ENCODE results near the gene SOX6. TPM values are rescaled to one million over a fixed set of nuclear protein-coding genes. Genes with fewer than 3 reads are reported as not detected.
"Not testable (repeated sequence)": the region's sequence is repeated elsewhere in the genome, so short reads cannot be mapped to it uniquely, and the experiment has no call there.

The SOX6 gene
- total RNA-seq, 1 experiment from 2014 or later = 18.4 TPM

DNA sequence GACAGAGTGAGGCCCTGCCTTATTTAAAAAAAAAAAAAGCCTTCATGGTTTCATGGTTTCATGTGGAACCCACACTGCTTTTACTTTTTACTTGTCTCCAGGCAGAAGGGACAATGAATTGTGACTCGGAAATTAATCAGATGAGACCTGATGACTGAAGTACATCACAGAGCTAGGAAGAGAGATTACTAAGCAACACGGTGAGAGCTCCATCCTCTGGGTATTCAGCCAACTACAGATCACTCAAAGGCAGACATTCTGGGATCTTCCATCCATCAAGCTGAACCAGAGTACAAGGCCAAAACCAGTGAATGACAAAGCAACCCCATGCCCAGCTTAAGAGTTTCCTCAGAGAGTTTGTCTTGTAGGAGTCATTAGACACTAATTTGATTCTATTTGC lies 433.2 kb downstream of the SOX6 start:
- no peaks in the 10 kb centered on the region for H3K9me3 Mint-ChIP-seq (ENCODE audit: low read depth, unreplicated experiment)
- BruUV-seq (replicated peaks) = no TSS peak
- CTCF ChIA-PET = interaction anchor here (0.7 kb wide), 1 partner anchor 25 kb away, joined by 6 read pairs; no protein-coding TSS in a partner anchor
- no peak for DNase-seq
- H3K27ac Mint-ChIP-seq (ENCODE audit: unreplicated experiment) = no peak overlapping the region
- TF ChIP-seq, protein P1, sequence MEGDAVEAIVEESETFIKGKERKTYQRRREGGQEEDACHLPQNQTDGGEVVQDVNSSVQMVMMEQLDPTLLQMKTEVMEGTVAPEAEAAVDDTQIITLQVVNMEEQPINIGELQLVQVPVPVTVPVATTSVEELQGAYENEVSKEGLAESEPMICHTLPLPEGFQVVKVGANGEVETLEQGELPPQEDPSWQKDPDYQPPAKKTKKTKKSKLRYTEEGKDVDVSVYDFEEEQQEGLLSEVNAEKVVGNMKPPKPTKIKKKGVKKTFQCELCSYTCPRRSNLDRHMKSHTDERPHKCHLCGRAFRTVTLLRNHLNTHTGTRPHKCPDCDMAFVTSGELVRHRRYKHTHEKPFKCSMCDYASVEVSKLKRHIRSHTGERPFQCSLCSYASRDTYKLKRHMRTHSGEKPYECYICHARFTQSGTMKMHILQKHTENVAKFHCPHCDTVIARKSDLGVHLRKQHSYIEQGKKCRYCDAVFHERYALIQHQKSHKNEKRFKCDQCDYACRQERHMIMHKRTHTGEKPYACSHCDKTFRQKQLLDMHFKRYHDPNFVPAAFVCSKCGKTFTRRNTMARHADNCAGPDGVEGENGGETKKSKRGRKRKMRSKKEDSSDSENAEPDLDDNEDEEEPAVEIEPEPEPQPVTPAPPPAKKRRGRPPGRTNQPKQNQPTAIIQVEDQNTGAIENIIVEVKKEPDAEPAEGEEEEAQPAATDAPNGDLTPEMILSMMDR (IDR thresholded peaks at IDR 0.05; ENCODE audit: unreplicated experiment) = no peak
- intact Hi-C loops (cut with micrococcal nuclease; ENCODE audit: unreplicated experiment) = no loop called here
- no peaks in the 10 kb centered on the region for H3K36me3 Mint-ChIP-seq (ENCODE audit: insufficient read depth, unreplicated experiment)
- no peaks in the 10 kb centered on the region for H3K27me3 Mint-ChIP-seq (ENCODE audit: unreplicated experiment)
- H3K4me3 Mint-ChIP-seq (ENCODE audit: low read depth, unreplicated experiment) = no peak overlapping the region
- peaks cover 7% of the 10 kb centered on the region for H3K4me1 Mint-ChIP-seq (ENCODE audit: low read depth, unreplicated experiment)

DNA sequence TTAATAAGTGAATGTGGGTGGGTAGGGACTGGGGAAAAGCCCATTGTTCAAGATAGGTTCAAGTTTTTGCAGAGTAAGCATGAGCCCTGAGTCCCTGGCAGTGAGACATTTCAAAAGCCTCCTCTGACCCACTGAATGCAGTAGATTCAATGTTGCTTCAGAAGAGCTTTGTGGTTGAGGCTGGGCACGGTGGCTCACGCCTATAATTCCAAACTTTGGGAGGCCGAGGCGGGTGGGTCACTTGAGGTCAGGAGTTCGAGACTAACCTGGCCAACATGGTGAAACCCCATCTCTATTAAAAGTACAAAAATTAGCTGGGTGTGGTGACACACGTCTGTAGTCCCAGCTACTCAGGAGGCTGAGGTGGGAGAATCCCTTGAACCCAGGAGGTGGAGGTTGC lies 433.6 kb downstream of the SOX6 start:
- H3K27ac Mint-ChIP-seq (ENCODE audit: unreplicated experiment); intact Hi-C loops (cut with micrococcal nuclease; ENCODE audit: unreplicated experiment); DNase-seq; H3K9me3 Mint-ChIP-seq (ENCODE audit: low read depth, unreplicated experiment); H3K4me1 Mint-ChIP-seq (ENCODE audit: low read depth, unreplicated experiment); BruUV-seq (replicated peaks); H3K36me3 Mint-ChIP-seq (ENCODE audit: insufficient read depth, unreplicated experiment); H3K27me3 Mint-ChIP-seq (ENCODE audit: unreplicated experiment); H3K4me3 Mint-ChIP-seq (ENCODE audit: low read depth, unreplicated experiment): not testable (repeated sequence)
- CTCF ChIA-PET = interaction anchor here (0.7 kb wide), 1 partner anchor 25 kb away, joined by 6 read pairs; no protein-coding TSS in a partner anchor

DNA sequence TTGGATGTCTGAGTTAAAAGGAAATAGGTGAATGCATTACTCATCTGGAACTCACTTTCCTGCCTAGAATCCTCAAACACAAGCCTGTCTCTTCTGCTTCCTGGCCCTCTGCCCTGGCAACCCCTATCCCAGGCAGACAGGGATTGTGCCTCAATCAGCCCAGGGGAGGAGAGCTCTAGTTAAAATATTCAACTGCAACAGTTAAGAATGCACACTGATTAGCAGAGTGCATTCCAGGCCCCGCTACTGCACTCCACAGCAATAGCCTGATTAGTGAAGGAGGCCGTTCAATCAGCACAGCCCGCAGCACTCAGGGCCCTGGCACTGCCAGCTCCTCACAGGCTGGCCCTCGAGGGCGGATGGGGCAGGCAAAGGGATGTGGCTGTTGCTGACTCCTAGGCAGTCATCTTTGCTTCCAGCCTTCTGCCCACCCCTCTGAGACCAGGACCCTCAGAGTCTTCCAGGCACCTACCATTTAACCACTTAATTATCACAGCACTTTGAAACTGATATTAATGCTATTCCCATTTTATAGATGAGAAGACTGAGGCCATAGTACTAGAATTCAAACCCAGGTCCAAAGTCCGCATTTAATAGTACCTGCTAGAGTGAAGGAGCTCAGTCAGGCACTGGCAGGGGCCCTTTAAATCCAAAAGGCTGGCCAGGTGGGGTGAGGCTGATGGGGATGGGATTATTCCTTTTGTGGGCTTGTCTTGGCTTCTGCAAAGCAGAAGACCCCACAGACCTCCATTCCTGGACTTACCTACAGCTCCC lies 435.3 kb downstream of the SOX6 start:
- no peaks in the 10 kb centered on the region for H3K36me3 Mint-ChIP-seq (ENCODE audit: insufficient read depth, unreplicated experiment)
- H3K9me3 Mint-ChIP-seq (ENCODE audit: low read depth, unreplicated experiment) = no peaks in the 10 kb centered on the region
- TF ChIP-seq, protein P1 (IDR thresholded peaks at IDR 0.05; ENCODE audit: unreplicated experiment) = no peak
- intact Hi-C loops (cut with micrococcal nuclease; ENCODE audit: unreplicated experiment) = no loop called here
- DNase-seq = no peak
- no peaks in the 10 kb centered on the region for H3K27me3 Mint-ChIP-seq (ENCODE audit: unreplicated experiment)
- peaks cover 7% of the 10 kb centered on the region for H3K4me1 Mint-ChIP-seq (ENCODE audit: low read depth, unreplicated experiment)
- CTCF ChIA-PET = no interaction called here
- H3K4me3 Mint-ChIP-seq (ENCODE audit: low read depth, unreplicated experiment) = no peak overlapping the region
- BruUV-seq (replicated peaks) = no TSS peak
- H3K27ac Mint-ChIP-seq (ENCODE audit: unreplicated experiment) = no peak overlapping the region

DNA sequence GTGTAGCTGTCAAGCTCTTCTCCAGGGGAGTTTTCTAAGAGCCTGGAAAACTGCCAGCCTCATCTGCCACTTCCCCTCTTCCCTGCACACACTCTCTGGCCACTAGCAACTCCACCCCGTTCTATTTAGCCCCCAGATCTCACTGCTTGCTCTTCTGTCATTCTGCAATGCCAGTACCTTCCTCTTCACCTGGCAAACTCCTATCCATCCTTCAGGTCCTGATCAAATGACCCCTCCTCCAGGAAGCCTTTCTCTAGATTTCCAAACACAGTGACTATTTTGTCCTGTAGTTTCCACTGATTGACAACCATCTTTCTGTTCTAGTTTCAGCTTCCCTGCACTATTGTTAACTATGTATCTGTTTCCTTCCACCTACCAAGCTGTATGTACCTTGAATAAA lies 437.7 kb downstream of the SOX6 start:
- TF ChIP-seq, protein P1 (IDR thresholded peaks at IDR 0.05; ENCODE audit: unreplicated experiment) = no peak
- Mint-ChIP-seq H3K27me3 (ENCODE audit: unreplicated experiment) (no peaks in the 10 kb centered on the region), H3K4me1 (ENCODE audit: low read depth, unreplicated experiment) (peaks cover 7% of the 10 kb centered on the region), H3K27ac (ENCODE audit: unreplicated experiment) (no peak overlapping the region), H3K4me3 (ENCODE audit: low read depth, unreplicated experiment) (no peak overlapping the region), H3K9me3 (ENCODE audit: low read depth, unreplicated experiment) (no peaks in the 10 kb centered on the region), H3K36me3 (ENCODE audit: insufficient read depth, unreplicated experiment) (no peaks in the 10 kb centered on the region)
- no TSS peak for BruUV-seq (replicated peaks)
- no peak for DNase-seq
- intact Hi-C loops (cut with micrococcal nuclease; ENCODE audit: unreplicated experiment) = no loop called here
- CTCF ChIA-PET = interaction anchor here (0.6 kb wide), 1 partner anchor 24 kb away, joined by 3 read pairs; no protein-coding TSS in a partner anchor

DNA sequence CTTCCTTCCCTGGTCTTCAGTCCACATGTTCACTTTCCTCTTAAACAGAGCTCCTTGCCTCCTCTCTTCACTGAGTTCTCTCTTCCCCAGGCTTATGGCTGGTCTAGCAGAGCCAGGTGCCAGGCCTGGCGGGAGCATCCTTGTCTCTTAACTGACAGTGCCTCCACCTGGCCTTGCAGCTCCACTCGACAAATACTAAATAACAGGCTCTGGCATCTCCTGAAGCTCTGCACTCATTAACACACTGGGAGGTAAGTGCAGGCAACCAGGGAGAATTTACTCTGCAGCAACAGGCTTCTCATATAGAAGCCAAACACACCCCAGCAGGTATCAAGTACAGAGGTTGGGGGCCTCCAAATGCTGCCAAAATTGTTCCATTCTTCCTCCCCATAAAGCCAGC lies 438.1 kb downstream of the SOX6 start:
- TF ChIP-seq, protein P1 (IDR thresholded peaks at IDR 0.05; ENCODE audit: unreplicated experiment) = no peak
- no TSS peak for BruUV-seq (replicated peaks)
- intact Hi-C loops (cut with micrococcal nuclease; ENCODE audit: unreplicated experiment) = no loop called here
- no peaks in the 10 kb centered on the region for H3K27me3 Mint-ChIP-seq (ENCODE audit: unreplicated experiment)
- CTCF ChIA-PET = no interaction called here
- no peaks in the 10 kb centered on the region for H3K36me3 Mint-ChIP-seq (ENCODE audit: insufficient read depth, unreplicated experiment)
- no peak overlapping the region for H3K4me3 Mint-ChIP-seq (ENCODE audit: low read depth, unreplicated experiment)
- no peaks in the 10 kb centered on the region for H3K9me3 Mint-ChIP-seq (ENCODE audit: low read depth, unreplicated experiment)
- H3K4me1 Mint-ChIP-seq (ENCODE audit: low read depth, unreplicated experiment) = peaks cover 11% of the 10 kb centered on the region
- no peak for DNase-seq
- H3K27ac Mint-ChIP-seq (ENCODE audit: unreplicated experiment) = no peak overlapping the region

Data from Calu3 (cell line).